ENCODE results near the gene ASB18. TPM values are rescaled to one million over a fixed set of nuclear protein-coding genes. Genes with fewer than 3 reads are reported as not detected.

The ASB18 gene
- total RNA-seq, 1 experiment from 2014 or later = not detected

GRCh38 chr2:236216711-236217110 is 47.5 kb downstream of the ASB18 start:
- CTCF ChIA-PET = no interaction called here
- no peak overlapping the region for H2AFZ ChIP-seq (ENCODE audit: low read depth, low read length, poor library complexity, severe bottlenecking)
- H4K20me1 ChIP-seq (ENCODE audit: insufficient read depth) = no peaks in the 10 kb centered on the region
- H3K4me2 ChIP-seq (ENCODE audit: low read length) = no peak overlapping the region
- no peak overlapping the region for H3K27ac ChIP-seq (ENCODE audit: low read depth, low read length)
- no peaks in the 10 kb centered on the region for H3K4me1 ChIP-seq (ENCODE audit: control insufficient read depth in 1 of 2, insufficient read depth in 2 of 2, low read length in 2 of 2)
- H3K9me2 ChIP-seq (ENCODE audit: insufficient read depth) = no peaks in the 10 kb centered on the region
- POLR2A ChIA-PET = no interaction called here
- H3K27me3 ChIP-seq (ENCODE audit: insufficient read depth, low read length) = no peaks in the 10 kb centered on the region
- BruUV-seq (replicated peaks) = no TSS peak
- H3K9ac ChIP-seq (ENCODE audit: low read length) = no peak overlapping the region
- TF ChIP-seq SP1 (IDR thresholded peaks at IDR 0.05; ENCODE audit: low read depth) = no peak
- no peak for TF ChIP-seq CEBPB (IDR thresholded peaks at IDR 0.05; ENCODE audit: low read depth)
- no peak for TF ChIP-seq EZH2phosphoT487 (IDR thresholded peaks at IDR 0.05; ENCODE audit: borderline replicate concordance)
- no peak for TF ChIP-seq ZBTB33 (IDR thresholded peaks at IDR 0.05; ENCODE audit: extremely low read depth, insufficient replicate concordance, low read length)
- TF ChIP-seq MAX (IDR thresholded peaks at IDR 0.05) = no peak
- no peak for TF ChIP-seq CTCF (IDR thresholded peaks at IDR 0.05 in 2 of 3, conservative IDR thresholded peaks at IDR 0.05 in 1 of 3; ENCODE audit: borderline replicate concordance in 1 of 3, insufficient read depth in 1 of 3, low read depth in 2 of 3, low read length in 2 of 3)
- no peak for TF ChIP-seq SRF (IDR thresholded peaks at IDR 0.05; ENCODE audit: low read depth)
- TF ChIP-seq ZFX (IDR thresholded peaks at IDR 0.05) = no peak
- no peak overlapping the region for H3K4me3 ChIP-seq (replicated peaks in 1 of 2; ENCODE audit: low read depth in 1 of 2, low read length in 2 of 2)
- H3K36me3 ChIP-seq (ENCODE audit: control insufficient read depth in 1 of 2, insufficient read depth in 2 of 2, low read length in 2 of 2) = peaks cover 0 to 4% of the 10 kb centered on the region in 2 experiments; a peak in 1 of 4 replicates
- no peaks in the 10 kb centered on the region for H3K79me2 ChIP-seq (ENCODE audit: insufficient read depth, low read length)
- H3K9me3 ChIP-seq (ENCODE audit: control insufficient read depth in 1 of 2, insufficient read depth in 1 of 2, low read depth in 1 of 2, low read length in 2 of 2) = no peaks in the 10 kb centered on the region
- intact Hi-C loops (cut with micrococcal nuclease) = no loop called here
- ATAC-seq (no peak), DNase-seq (ENCODE audit: low read depth, low spot score) (no peak)
- RAD21 ChIA-PET (ENCODE audit: low non-redundant PET in 1 of 2, low total read pairs in 2 of 2, uncharacterized antibody in 2 of 2, unreplicated experiment in 2 of 2) = no interaction called here
